GM23248 (cell line): Measurements from ENCODE around the gene DUSP7.

Experiments
- EZH2 ChIP-seq: fragments of 200-600 bp; sonication (generic); IDR thresholded peaks from 2 replicates; pipeline ENCODE4 v1.6.1; 2018; ENCODE audit warnings: antibody characterized with exemption, mild to moderate bottlenecking; ENCODE audit not compliant: insufficient read depth, poor library complexity, severe bottlenecking
- EZH2phosphoT487 ChIP-seq: fragments of 200-600 bp; sonication (generic); IDR thresholded peaks from 2 replicates; pipeline ENCODE4 v1.6.1; 2018; ENCODE audit warnings: antibody characterized with exemption, moderate library complexity, mild to moderate bottlenecking, low read depth; ENCODE audit not compliant: insufficient read depth

DNA sequence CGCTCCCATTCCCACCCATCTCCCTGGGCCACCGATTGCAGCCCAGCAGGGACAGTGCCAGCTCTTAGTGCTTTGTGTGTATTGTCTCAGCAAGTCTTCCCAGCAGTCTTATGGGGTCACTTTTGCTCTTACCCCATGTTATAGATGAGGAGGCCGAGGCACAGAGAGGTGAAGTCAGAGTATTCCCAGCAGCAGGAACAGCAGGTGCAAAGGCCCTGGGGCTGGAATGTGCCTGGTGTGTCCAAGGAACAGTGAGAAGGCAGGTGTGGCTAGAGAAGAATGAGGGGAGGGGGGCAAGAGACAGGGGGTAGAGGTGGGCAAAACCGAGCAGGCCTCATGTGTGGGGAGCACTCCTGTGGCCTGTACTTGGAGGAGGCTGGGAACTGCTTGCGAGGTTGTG lies 12.8 kb upstream of the DUSP7 start:
- TF ChIP-seq EZH2 (no peak), EZH2phosphoT487 (no peak)
